OCI-LY3 (cell line): ENCODE measurements around the gene OR2H1.

ENCODE experiments used
- CTCF ChIP-seq: fragments of 200-600, 300-600 bp; sonication (generic); IDR thresholded peaks from 2 replicates; pipeline ENCODE4 v1.5.1; 2014; ENCODE audit warnings: antibody characterized with exemption, low read length, low read depth
- EZH2phosphoT487 ChIP-seq: fragments of 200-600 bp; shearing (Covaris generic); IDR thresholded peaks from 2 replicates; pipeline ENCODE4 v1.6.1; 2018; ENCODE audit warnings: antibody characterized with exemption, mixed run types, low read depth

GRCh38 chr6:29505808-29506207 lies 48.9 kb downstream of the OR2H1 start:
- TF ChIP-seq CTCF = no peak
- no peak for TF ChIP-seq EZH2phosphoT487
